HG03378 (cell line): Measurements from ENCODE around the gene TMPRSS9.
"Not testable (repeated sequence)": the region's sequence is repeated elsewhere in the genome, so short reads cannot be mapped to it uniquely, and the experiment has no call there.

Experiments
- ATAC-seq: cut with Tn5 transposase; IDR thresholded peaks from one replicate; pipeline ENCODE4 v1.9.1; 2021; ENCODE audit warnings: mild to moderate bottlenecking, moderate library complexity; ENCODE audit not compliant: unreplicated experiment

TMPRSS9 gene

GRCh38 chr19:2387367-2388288 lies 27.6 kb downstream of the TMPRSS9 start:
- ATAC-seq, result no peak

DNA sequence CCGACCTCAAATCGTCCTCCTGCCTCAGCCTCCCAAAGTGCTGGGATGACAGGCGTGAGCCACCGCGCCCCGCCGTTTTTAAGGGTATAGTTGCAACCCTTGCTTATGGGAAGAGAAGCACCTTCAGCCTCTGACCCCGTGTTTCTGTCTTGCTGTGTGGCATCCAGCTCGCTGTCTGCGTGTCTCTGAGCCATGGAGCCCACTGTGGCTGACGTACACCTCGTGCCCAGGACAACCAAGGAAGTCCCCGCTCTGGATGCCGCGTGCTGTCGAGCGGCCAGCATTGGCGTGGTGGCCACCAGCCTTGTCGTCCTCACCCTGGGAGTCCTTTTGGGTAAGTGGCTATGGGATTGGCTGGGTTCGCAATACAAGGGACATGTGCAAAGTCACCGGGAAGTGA lies 29.5 kb downstream of the TMPRSS9 start:
- no peak for ATAC-seq

- ATAC-seq, result no peak
These were observed 31.2 kb downstream of the TMPRSS9 start for GRCh38 chr19:2391118-2391725.

- ATAC-seq, result no peak
These were observed 32.3 kb downstream of the TMPRSS9 start for GRCh38 chr19:2392366-2392765.

- ATAC-seq, result not testable (repeated sequence)
These were observed 32.8 kb downstream of the TMPRSS9 start for GRCh38 chr19:2392899-2393298.

DNA sequence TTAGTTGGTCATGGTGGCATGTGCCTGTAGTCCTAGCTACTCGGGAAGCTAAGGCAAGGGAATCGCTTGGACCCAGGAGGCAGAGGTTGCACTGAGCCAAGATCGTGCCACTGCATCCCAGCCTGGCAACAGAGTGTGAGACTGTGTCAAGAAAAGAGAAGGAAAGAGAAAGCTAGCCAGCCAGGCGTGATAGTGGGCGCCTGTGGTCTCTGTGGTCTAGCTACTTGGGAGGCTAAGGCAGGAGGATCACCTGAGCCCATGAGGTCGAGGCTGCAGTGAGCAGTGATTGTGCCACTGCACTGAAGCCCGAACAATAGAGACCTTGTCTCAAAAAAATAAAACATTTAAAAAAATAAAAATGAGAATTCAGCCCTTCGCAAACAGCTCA lies 34.0 kb downstream of the TMPRSS9 start:
- no peak for ATAC-seq

- no peak for ATAC-seq
These were observed 34.6 kb downstream of the TMPRSS9 start for GRCh38 chr19:2394442-2395292.

GRCh38 chr19:2395293-2395829 lies 35.3 kb downstream of the TMPRSS9 start:
- not testable (repeated sequence) for ATAC-seq

DNA sequence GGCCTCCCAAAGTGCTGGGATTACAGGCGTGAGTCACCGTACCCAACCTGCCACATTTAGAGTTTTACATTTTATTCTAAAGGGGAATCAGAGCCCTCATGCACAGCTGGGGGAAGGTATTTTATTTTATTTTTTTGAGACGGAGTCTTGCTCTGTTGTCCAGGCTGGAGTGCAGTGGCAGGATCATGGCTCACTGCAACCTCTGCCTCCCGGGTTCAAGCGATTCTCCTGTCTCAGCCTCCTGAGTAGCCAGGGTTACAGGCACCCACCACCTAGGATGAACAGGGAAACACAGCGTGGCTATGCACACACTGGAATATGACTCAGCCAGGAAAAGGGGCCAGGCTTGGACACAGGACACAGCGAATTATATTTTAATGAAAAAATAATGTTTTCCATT lies 37.1 kb downstream of the TMPRSS9 start:
- not testable (repeated sequence) for ATAC-seq

DNA sequence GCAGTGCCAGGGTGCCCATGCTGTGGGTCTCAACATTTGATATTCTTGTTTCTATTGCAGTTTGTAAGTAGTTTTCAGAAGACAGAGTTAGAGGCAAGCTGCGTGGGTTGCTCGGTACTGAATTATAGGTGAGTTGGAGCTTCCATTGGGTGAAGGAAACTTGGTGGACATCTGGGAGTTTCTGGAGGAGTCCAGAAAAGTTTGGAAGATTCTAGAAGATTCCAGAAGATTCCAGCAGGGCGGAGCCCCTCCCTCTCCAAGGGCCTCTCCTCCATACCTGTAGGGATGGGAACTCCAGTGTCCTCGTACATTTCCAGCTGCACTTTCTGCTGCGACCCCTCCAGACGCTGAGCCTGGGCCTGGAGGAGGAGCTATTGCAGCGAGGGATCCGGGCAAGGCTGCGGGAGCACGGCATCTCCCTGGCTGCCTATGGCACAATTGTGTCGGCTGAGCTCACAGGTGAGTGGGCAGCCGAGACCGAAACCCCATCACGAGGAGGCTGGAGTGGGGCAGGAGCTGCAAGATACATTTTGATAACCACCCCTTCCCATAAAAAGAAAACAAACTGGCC lies 38.8 kb downstream of the TMPRSS9 start:
- ATAC-seq, result no peak

- ATAC-seq, result no peak
These were observed 39.5 kb downstream of the TMPRSS9 start for GRCh38 chr19:2399582-2399981.

- no peak for ATAC-seq
These were observed 48.2 kb downstream of the TMPRSS9 start for GRCh38 chr19:2408247-2408646.

DNA sequence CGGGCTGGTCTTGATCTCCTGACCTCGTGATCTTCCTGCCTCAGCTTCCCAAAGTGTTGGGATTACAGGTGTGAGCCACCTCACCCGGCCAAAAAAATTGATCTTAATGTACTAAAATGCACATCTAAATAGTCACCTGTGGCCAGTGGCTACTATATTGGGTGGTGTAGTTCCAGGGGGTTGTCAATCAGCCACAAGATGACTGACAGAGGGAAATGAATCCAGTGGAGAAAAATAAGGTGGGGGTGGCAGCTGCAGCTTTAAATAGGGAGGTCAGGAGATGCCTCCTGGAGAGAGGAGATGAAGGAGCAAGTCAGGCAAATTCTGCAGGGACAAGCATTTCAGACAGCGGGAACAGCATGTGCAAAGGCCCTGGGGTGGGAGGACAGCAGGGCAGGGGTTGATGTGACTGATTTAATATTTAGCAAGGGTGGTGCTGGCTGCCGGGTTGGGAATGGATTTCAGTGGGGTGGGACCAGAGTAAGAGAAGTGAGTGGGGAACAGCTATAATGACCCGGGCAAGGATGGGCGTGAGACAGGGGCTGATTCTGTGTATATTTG lies 49.4 kb downstream of the TMPRSS9 start:
- no peak for ATAC-seq

- ATAC-seq, result no peak
These were observed 50.0 kb downstream of the TMPRSS9 start for GRCh38 chr19:2410023-2410422.

GRCh38 chr19:2411709-2412108 lies 51.6 kb downstream of the TMPRSS9 start:
- ATAC-seq, result no peak

GRCh38 chr19:2412449-2412848 lies 52.4 kb downstream of the TMPRSS9 start:
- ATAC-seq, result no peak

DNA sequence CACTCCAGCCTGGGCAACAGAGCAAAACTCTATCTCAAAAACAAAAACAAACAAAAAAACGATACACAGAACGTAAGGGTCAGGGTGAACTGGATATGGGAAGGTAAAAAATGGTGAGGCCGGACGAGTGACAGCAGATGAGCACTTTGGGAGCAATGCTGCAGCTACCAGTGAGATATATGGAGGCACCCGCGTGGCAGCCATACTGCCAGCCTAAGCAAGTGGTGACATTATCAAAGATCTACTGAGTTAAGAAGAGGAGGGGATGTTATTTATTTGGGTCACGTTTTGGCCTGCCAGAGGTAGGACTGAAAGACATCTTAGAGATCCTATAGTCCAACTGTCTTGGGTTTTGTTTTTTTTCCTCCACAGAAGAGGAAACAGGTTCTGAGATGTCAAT lies 53.1 kb downstream of the TMPRSS9 start:
- ATAC-seq, result no peak

DNA sequence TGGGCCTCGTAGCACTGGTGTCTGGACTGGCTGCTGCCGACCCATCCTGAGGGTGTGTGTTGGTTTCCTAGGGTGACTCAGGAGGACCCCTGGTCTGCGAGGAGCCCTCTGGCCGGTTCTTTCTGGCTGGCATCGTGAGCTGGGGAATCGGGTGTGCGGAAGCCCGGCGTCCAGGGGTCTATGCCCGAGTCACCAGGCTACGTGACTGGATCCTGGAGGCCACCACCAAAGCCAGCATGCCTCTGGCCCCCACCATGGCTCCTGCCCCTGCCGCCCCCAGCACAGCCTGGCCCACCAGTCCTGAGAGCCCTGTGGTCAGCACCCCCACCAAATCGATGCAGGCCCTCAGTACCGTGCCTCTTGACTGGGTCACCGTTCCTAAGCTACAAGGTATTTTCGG lies 53.6 kb downstream of the TMPRSS9 start:
- ATAC-seq, result no peak

- ATAC-seq, result no peak
These were observed 55.4 kb downstream of the TMPRSS9 start for GRCh38 chr19:2415281-2415972.

DNA sequence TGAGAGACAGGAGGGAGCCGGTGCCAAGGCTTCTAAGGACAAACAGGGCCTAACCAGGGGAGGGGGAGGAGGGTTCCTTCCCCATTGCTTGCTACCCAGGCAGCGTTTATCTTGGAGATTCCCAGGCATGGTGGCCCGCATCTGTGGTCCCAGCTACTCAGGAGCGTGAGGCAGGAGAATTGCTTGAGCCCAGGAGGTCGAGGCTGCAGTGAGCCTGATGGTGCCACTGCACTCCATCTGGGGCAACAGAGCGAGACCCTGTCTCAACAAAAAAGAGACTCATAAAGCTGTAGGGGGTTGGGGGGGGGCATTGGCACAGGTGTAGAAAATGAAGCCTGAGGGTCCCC lies 55.9 kb downstream of the TMPRSS9 start:
- ATAC-seq, result no peak
